ENCODE results near the gene P2RY1. TPM values are rescaled to one million over a fixed set of nuclear protein-coding genes. Genes with fewer than 3 reads are reported as not detected.

The P2RY1 gene
- total and polyA plus RNA-seq, 2 experiments from 2014 or later: 15.2 to 59.8 TPM

GRCh38 chr3:152836269-152836668, 1.3 kb downstream of the P2RY1 start:
- H2AFZ ChIP-seq: no peak overlapping the region
- Mint-ChIP-seq H3K27me3 (ENCODE audit: insufficient read depth, low read depth, poor library complexity) (peaks cover 21% of the 10 kb centered on the region), H3K4me3 (peak overlapping the region; percentile 96), H3K36me3 (ENCODE audit: low read depth) (peaks cover 22% of the 10 kb centered on the region), H3K27ac (no peak overlapping the region), H3K4me1 (peaks cover 41% of the 10 kb centered on the region), H3K9me3 (no peaks in the 10 kb centered on the region; the same call in 2 of the 3 replicates)
- no peaks in the 10 kb centered on the region for H3F3A ChIP-seq (replicated peaks; ENCODE audit: low read depth)
- no peak for TF ChIP-seq CTCF (conservative IDR thresholded peaks at IDR 0.05; ENCODE audit: low read depth in 2 of 2)
- no peak for TF ChIP-seq ZNF331 (CRISPR knock-in tag; IDR thresholded peaks at IDR 0.05; ENCODE audit: low read depth)
- no peak for TF ChIP-seq ETS1 (IDR thresholded peaks at IDR 0.05)
- TF ChIP-seq POLR2AphosphoS5 (IDR thresholded peaks at IDR 0.05; ENCODE audit: low read depth): no peak
- TF ChIP-seq NANOG (IDR thresholded peaks at IDR 0.05; ENCODE audit: borderline replicate concordance): no peak
- no peak for TF ChIP-seq EZH2phosphoT487 (IDR thresholded peaks at IDR 0.05; ENCODE audit: unreplicated experiment)
- no peak for TF ChIP-seq REST (IDR thresholded peaks at IDR 0.05; ENCODE audit: unreplicated experiment)
- no peak for TF ChIP-seq CREB1 (CRISPR knock-in tag; IDR thresholded peaks at IDR 0.05; ENCODE audit: low read depth)
- no peak for TF ChIP-seq ZNF462 (CRISPR knock-in tag; IDR thresholded peaks at IDR 0.05)
- TF ChIP-seq STAT1 (IDR thresholded peaks at IDR 0.05; ENCODE audit: unreplicated experiment): no peak
- TF ChIP-seq JUNB (IDR thresholded peaks at IDR 0.05; ENCODE audit: unreplicated experiment): no peak
- TF ChIP-seq ZNF114 (CRISPR knock-in tag; IDR thresholded peaks at IDR 0.05): no peak
- no peak for TF ChIP-seq EZH2 (IDR thresholded peaks at IDR 0.05; ENCODE audit: low read depth, unreplicated experiment)
- H3K4me3 ChIP-seq: peak overlapping the region; percentile 89
- no peak overlapping the region for H3K27ac ChIP-seq (ENCODE audit: low read depth)
- ATAC-seq (peak; percentile 1; the same call in 2 of the 3 replicates), DNase-seq (ENCODE audit: low spot score) (peak; percentile 17)
- H3K36me3 ChIP-seq (ENCODE audit: insufficient read depth): peaks cover 9% of the 10 kb centered on the region
- H3K4me1 ChIP-seq (ENCODE audit: insufficient read depth): peaks cover 41% of the 10 kb centered on the region
- no peaks in the 10 kb centered on the region for H3K9me2 ChIP-seq (ENCODE audit: insufficient read depth)
- peaks cover 55% of the 10 kb centered on the region for H3K79me2 ChIP-seq (replicated peaks; ENCODE audit: insufficient read depth)
- H3K4me2 ChIP-seq: peak overlapping the region; percentile 93
- H4K20me1 ChIP-seq (replicated peaks; ENCODE audit: insufficient read depth): peaks cover 26% of the 10 kb centered on the region
- H3K27me3 ChIP-seq (ENCODE audit: insufficient read depth): peaks cover 17% of the 10 kb centered on the region

All from GM23338 (cell line).